Measurements from ENCODE around the gene SLC44A1. TPM values are rescaled to one million over a fixed set of nuclear protein-coding genes. Genes with fewer than 3 reads are reported as not detected.

SLC44A1 gene
- total RNA-seq, 2 experiments from 2014 or later, result 26.6 to 71.6 TPM

DNA sequence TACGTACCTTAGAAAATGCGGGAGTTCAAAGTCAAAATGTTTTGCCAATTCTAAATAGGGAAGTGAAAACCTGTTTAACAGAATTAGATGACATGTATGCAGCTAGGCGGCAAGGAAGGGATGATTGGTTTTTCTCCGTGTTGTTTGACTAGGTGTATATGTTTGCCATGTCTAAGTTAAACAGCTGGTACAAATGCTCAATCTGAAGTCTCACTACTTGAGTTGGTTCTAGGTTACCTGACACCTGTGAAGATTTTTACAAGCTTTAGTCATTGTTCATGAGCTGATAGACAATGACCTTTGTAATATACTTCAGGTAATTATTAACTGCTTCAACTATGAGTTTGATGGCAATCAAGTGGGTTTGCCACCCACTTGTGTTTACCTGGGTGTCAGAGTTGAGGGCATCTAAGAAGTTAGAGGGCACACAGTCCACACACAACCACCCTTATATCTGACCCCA, 74.3 kb downstream of the SLC44A1 start:
- intact Hi-C loops (cut with micrococcal nuclease; ENCODE audit: unreplicated experiment), result no loop called here
- H2AFZ ChIP-seq (ENCODE audit: low read length), result peak overlapping the region; percentile 7; the same call in 1 of the 2 replicates
- peaks cover 33% of the 10 kb centered on the region for H3K4me1 ChIP-seq (ENCODE audit: insufficient read depth, low read length, poor library complexity, severe bottlenecking)
- H3K4me3 ChIP-seq (ENCODE audit: low read depth, low read length, poor library complexity, severe bottlenecking), result peak overlapping the region; percentile 13
- H3K9me2 ChIP-seq (ENCODE audit: insufficient read depth, low read length), result no peaks in the 10 kb centered on the region
- H3K79me2 ChIP-seq (ENCODE audit: insufficient read depth, low read depth, low read length), result no peaks in the 10 kb centered on the region
- TF ChIP-seq, protein P1, sequence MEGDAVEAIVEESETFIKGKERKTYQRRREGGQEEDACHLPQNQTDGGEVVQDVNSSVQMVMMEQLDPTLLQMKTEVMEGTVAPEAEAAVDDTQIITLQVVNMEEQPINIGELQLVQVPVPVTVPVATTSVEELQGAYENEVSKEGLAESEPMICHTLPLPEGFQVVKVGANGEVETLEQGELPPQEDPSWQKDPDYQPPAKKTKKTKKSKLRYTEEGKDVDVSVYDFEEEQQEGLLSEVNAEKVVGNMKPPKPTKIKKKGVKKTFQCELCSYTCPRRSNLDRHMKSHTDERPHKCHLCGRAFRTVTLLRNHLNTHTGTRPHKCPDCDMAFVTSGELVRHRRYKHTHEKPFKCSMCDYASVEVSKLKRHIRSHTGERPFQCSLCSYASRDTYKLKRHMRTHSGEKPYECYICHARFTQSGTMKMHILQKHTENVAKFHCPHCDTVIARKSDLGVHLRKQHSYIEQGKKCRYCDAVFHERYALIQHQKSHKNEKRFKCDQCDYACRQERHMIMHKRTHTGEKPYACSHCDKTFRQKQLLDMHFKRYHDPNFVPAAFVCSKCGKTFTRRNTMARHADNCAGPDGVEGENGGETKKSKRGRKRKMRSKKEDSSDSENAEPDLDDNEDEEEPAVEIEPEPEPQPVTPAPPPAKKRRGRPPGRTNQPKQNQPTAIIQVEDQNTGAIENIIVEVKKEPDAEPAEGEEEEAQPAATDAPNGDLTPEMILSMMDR (conservative IDR thresholded peaks at IDR 0.05; ENCODE audit: low read length), result no peak
- BruUV-seq (replicated peaks), result no TSS peak
- H3K36me3 ChIP-seq (ENCODE audit: insufficient read depth, low read length), result peaks cover 22% of the 10 kb centered on the region
- POLR2A ChIA-PET, result interaction anchor here (0.5 to 3.5 kb wide), 7 partner anchors 11 to 77 kb away, joined by 3 to 23 read pairs (median 4); no protein-coding TSS in a partner anchor
- peak overlapping the region; percentile 55 for H3K4me2 ChIP-seq (ENCODE audit: low read length)
- CTCF ChIA-PET (ENCODE audit: unreplicated experiment), result no interaction called here
- H4K20me1 ChIP-seq (ENCODE audit: insufficient read depth, low read length), result no peaks in the 10 kb centered on the region
- H3K27ac ChIP-seq (ENCODE audit: low read depth, low read length, poor library complexity, severe bottlenecking), result peak overlapping the region; percentile 40
- H3K9me3 ChIP-seq (ENCODE audit: low read length), result no peaks in the 10 kb centered on the region
- peak; percentile 61 for DNase-seq (ENCODE audit: low spot score)

DNA sequence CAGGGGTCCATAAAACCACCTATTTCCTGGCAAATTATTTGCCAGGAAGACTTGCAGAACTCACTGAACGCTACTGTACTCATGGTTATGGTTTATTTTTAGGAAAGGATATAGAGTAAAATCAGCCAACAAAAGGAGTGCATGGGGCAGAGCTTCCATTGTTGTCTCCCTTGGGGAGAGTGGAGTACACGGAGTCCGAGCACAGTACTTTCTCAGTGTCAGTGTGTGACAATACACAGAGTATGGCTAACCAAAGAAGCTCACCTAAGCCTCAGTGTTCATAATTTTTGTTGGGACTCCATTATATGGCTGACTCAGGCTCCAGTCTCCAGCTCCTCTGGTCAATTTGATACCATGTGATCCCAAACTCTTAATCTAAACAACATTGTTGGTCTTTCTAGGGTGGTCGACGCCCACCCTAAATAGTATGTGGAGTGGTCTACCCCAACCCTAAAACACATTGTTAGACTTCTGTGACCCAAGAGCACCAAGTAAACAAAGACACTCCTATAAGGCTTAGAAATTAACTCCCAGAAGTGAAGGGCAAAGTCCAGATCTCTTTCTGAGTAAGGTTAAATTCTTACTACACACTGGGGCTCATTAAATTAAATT, 74.9 kb downstream of the SLC44A1 start:
- Histone ChIP-seq H3K9me3 (ENCODE audit: low read length) (no peaks in the 10 kb centered on the region), H3K4me3 (ENCODE audit: low read depth, low read length, poor library complexity, severe bottlenecking) (peak overlapping the region; percentile 13), H3K36me3 (ENCODE audit: insufficient read depth, low read length) (peaks cover 17% of the 10 kb centered on the region), H2AFZ (ENCODE audit: low read length) (peak overlapping the region; percentile 7; the same call in 1 of the 2 replicates), H3K27ac (ENCODE audit: low read depth, low read length, poor library complexity, severe bottlenecking) (peak overlapping the region; percentile 40), H3K79me2 (ENCODE audit: insufficient read depth, low read depth, low read length) (no peaks in the 10 kb centered on the region), H3K9me2 (ENCODE audit: insufficient read depth, low read length) (no peaks in the 10 kb centered on the region), H3K4me2 (ENCODE audit: low read length) (peak overlapping the region; percentile 55), H3K4me1 (ENCODE audit: insufficient read depth, low read length, poor library complexity, severe bottlenecking) (peaks cover 33% of the 10 kb centered on the region), H4K20me1 (ENCODE audit: insufficient read depth, low read length) (no peaks in the 10 kb centered on the region)
- DNase-seq (ENCODE audit: low spot score), result no peak
- TF ChIP-seq, protein P1 (conservative IDR thresholded peaks at IDR 0.05; ENCODE audit: low read length), result no peak
- no peak for TF ChIP-seq EZH2phosphoT487 (IDR thresholded peaks at IDR 0.05; ENCODE audit: borderline replicate concordance, low read depth, low read length)
- CTCF ChIA-PET (ENCODE audit: unreplicated experiment), result no interaction called here
- no TSS peak for BruUV-seq (replicated peaks)
- POLR2A ChIA-PET, result interaction anchor here (0.5 to 3.5 kb wide), 6 partner anchors 11 to 56 kb away, joined by 3 to 23 read pairs (median 4); no protein-coding TSS in a partner anchor
- intact Hi-C loops (cut with micrococcal nuclease; ENCODE audit: unreplicated experiment), result no loop called here

DNA sequence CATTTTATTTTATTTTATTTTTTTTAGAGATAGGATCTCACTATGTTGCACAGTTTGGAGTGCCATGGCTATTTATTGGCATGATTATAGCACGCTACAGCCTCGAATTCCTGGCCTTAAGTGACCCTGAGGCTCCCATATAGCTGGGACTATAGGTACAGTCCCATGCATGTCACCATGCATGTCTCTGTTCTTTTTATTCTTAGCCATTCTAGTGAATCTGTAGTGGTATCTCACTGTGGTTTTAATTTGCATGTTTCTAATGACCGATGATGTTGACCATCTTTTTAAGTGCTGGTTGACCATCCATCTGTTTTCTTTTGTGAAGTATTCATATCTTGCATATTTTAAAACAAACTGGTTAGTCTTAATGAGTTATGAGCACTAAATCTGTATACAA, 76.1 kb downstream of the SLC44A1 start:
- Histone ChIP-seq H3K4me1 (ENCODE audit: insufficient read depth, low read length, poor library complexity, severe bottlenecking) (peaks cover 33% of the 10 kb centered on the region), H3K4me2 (ENCODE audit: low read length) (peak overlapping the region; percentile 25; the same call in 1 of the 2 replicates), H3K4me3 (ENCODE audit: low read depth, low read length, poor library complexity, severe bottlenecking) (no peak overlapping the region), H4K20me1 (ENCODE audit: insufficient read depth, low read length) (no peaks in the 10 kb centered on the region), H3K27ac (ENCODE audit: low read depth, low read length, poor library complexity, severe bottlenecking) (no peak overlapping the region), H3K36me3 (ENCODE audit: insufficient read depth, low read length) (peaks cover 14% of the 10 kb centered on the region; the same call in 1 of the 2 replicates), H3K79me2 (ENCODE audit: insufficient read depth, low read depth, low read length) (no peaks in the 10 kb centered on the region), H3K9me3 (ENCODE audit: low read length) (no peaks in the 10 kb centered on the region), H3K9me2 (ENCODE audit: insufficient read depth, low read length) (no peaks in the 10 kb centered on the region), H2AFZ (ENCODE audit: low read length) (no peak overlapping the region)
- TF ChIP-seq, protein P1 (conservative IDR thresholded peaks at IDR 0.05; ENCODE audit: low read length), result no peak
- no peak for TF ChIP-seq EZH2phosphoT487 (IDR thresholded peaks at IDR 0.05; ENCODE audit: borderline replicate concordance, low read depth, low read length)
- BruUV-seq (replicated peaks), result no TSS peak
- DNase-seq (ENCODE audit: low spot score), result no peak
- CTCF ChIA-PET (ENCODE audit: unreplicated experiment), result no interaction called here
- POLR2A ChIA-PET, result interaction anchor here (0.7 kb wide), 1 partner anchor 12 kb away, joined by 6 read pairs; no protein-coding TSS in a partner anchor
- intact Hi-C loops (cut with micrococcal nuclease; ENCODE audit: unreplicated experiment), result no loop called here

Data from OCI-LY7 (cell line).